WTC11 (cell line): ENCODE data around the gene MAPT.

Experiments
- CBFB ChIP-seq: sonication (generic); formaldehyde crosslinking; IDR thresholded peaks from 2 replicates; pipeline ENCODE4 v1.8.1; 2022; ENCODE audit warnings: mild to moderate bottlenecking, low read depth, missing genetic modification reagents
- CTCF ChIP-seq: fragments of 200-600 bp; IDR thresholded peaks from 2 replicates; pipeline ENCODE4 v1.8.0; 2022; ENCODE audit warnings: antibody characterized with exemption
- E2F4 ChIP-seq: sonication (generic); formaldehyde crosslinking; IDR thresholded peaks from 2 replicates; pipeline ENCODE4 v1.8.1; 2022; ENCODE audit warnings: low read depth, mild to moderate bottlenecking, moderate library complexity, missing genetic modification reagents, borderline replicate concordance
- FOXJ3 ChIP-seq: sonication (generic); formaldehyde crosslinking; IDR thresholded peaks from 2 replicates; pipeline ENCODE4 v1.9.0; 2021; ENCODE audit warnings: missing genetic modification reagents, mild to moderate bottlenecking, borderline replicate concordance
- FOXP1 ChIP-seq: sonication (generic); formaldehyde crosslinking; IDR thresholded peaks from 2 replicates; pipeline ENCODE4 v1.8.0; 2022; ENCODE audit warnings: missing genetic modification reagents, mild to moderate bottlenecking, moderate library complexity, borderline replicate concordance
- MXD4 ChIP-seq: fragments of 250-450 bp; sonication (Bioruptor Pico); IDR thresholded peaks from 2 replicates; pipeline ENCODE4 v1.8.0; 2021; ENCODE audit warnings: mild to moderate bottlenecking, moderate library complexity, borderline replicate concordance
- NFATC4 ChIP-seq: fragments of 250-450 bp; sonication (Bioruptor Pico); IDR thresholded peaks from 2 replicates; pipeline ENCODE4 v1.9.0; 2021; ENCODE audit warnings: mild to moderate bottlenecking
- NR2C2 ChIP-seq: sonication (generic); formaldehyde crosslinking; IDR thresholded peaks from 2 replicates; pipeline ENCODE4 v1.8.0; 2022; ENCODE audit warnings: mild to moderate bottlenecking, missing genetic modification reagents
- SP1 ChIP-seq: sonication (generic); formaldehyde crosslinking; conservative IDR thresholded peaks from 2 replicates; pipeline ENCODE4 v1.8.1; 2022; ENCODE audit warnings: missing genetic modification reagents
- TF ChIP-seq, protein P1 (sequence below): sonication (generic); formaldehyde crosslinking; conservative IDR thresholded peaks from 2 replicates; pipeline ENCODE4 v1.8.1; 2022; ENCODE audit warnings: mild to moderate bottlenecking, missing genetic modification reagents
- TF ChIP-seq, protein P2 (sequence below): sonication (generic); formaldehyde crosslinking; IDR thresholded peaks from 2 replicates; pipeline ENCODE4 v1.8.1; 2022; ENCODE audit warnings: low read depth, missing genetic modification reagents, borderline replicate concordance
- TF ChIP-seq, protein P3 (sequence below): sonication (generic); formaldehyde crosslinking; IDR thresholded peaks from 2 replicates; pipeline ENCODE4 v1.8.1; 2023; ENCODE audit warnings: mild to moderate bottlenecking, missing genetic modification reagents, moderate library complexity
- TF ChIP-seq, protein P4 (sequence below): sonication (generic); formaldehyde crosslinking; IDR thresholded peaks from 2 replicates; pipeline ENCODE4 v1.8.1; 2023; ENCODE audit warnings: mild to moderate bottlenecking, missing genetic modification reagents, moderate library complexity

DNA sequence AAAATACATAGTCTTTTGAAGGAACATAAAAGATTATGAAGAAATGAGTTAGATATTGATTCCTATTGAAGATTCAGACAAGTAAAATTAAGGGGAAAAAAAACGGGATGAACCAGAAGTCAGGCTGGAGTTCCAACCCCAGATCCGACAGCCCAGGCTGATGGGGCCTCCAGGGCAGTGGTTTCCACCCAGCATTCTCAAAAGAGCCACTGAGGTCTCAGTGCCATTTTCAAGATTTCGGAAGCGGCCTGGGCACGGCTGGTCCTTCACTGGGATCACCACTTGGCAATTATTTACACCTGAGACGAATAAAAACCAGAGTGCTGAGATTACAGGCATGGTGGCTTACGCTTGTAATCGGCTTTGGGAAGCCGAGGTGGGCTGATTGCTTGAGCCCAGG lies 114.2 kb downstream of the MAPT start:
- TF ChIP-seq, protein P1, sequence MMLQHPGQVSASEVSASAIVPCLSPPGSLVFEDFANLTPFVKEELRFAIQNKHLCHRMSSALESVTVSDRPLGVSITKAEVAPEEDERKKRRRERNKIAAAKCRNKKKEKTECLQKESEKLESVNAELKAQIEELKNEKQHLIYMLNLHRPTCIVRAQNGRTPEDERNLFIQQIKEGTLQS (CRISPR knock-in tag) = no peak
- TF ChIP-seq CTCF (no peak), FOXP1 (CRISPR knock-in tag) (no peak), E2F4 (CRISPR knock-in tag) (no peak), FOXJ3 (CRISPR knock-in tag) (no peak), MXD4 (CRISPR knock-in tag) (no peak), SP1 (CRISPR knock-in tag) (no peak), CBFB (no peak), NR2C2 (CRISPR knock-in tag) (no peak), NFATC4 (CRISPR knock-in tag) (no peak)
- TF ChIP-seq, protein P2, sequence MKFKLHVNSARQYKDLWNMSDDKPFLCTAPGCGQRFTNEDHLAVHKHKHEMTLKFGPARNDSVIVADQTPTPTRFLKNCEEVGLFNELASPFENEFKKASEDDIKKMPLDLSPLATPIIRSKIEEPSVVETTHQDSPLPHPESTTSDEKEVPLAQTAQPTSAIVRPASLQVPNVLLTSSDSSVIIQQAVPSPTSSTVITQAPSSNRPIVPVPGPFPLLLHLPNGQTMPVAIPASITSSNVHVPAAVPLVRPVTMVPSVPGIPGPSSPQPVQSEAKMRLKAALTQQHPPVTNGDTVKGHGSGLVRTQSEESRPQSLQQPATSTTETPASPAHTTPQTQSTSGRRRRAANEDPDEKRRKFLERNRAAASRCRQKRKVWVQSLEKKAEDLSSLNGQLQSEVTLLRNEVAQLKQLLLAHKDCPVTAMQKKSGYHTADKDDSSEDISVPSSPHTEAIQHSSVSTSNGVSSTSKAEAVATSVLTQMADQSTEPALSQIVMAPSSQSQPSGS (CRISPR knock-in tag) = no peak
- TF ChIP-seq, protein P3, sequence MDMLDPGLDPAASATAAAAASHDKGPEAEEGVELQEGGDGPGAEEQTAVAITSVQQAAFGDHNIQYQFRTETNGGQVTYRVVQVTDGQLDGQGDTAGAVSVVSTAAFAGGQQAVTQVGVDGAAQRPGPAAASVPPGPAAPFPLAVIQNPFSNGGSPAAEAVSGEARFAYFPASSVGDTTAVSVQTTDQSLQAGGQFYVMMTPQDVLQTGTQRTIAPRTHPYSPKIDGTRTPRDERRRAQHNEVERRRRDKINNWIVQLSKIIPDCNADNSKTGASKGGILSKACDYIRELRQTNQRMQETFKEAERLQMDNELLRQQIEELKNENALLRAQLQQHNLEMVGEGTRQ (CRISPR knock-in tag) = no peak
- TF ChIP-seq, protein P4, sequence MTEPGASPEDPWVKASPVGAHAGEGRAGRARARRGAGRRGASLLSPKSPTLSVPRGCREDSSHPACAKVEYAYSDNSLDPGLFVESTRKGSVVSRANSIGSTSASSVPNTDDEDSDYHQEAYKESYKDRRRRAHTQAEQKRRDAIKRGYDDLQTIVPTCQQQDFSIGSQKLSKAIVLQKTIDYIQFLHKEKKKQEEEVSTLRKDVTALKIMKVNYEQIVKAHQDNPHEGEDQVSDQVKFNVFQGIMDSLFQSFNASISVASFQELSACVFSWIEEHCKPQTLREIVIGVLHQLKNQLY = no peak
